OCI-LY7 (cell line): ENCODE measurements around the gene FAM193B. TPM values are rescaled to one million over a fixed set of nuclear protein-coding genes. Genes with fewer than 3 reads are reported as not detected.

Experiments
- BruUV-seq: library from RNA; stranded (reverse); fragments of 400-500 nt; replicated peaks from 2 replicates; lab custom pipeline; 2021; lab: Mats Ljungman, UMichigan
- CTCF ChIA-PET: fragments of 300-600 bp; sonication (Branson Sonifier 250); formaldehyde crosslinking; loops from one replicate; lab custom pipeline; 2022; ENCODE audit warnings: antibody characterized with exemption; ENCODE audit not compliant: unreplicated experiment; lab: Charles Lee
- POLR2A ChIA-PET: fragments of 300-600 bp; sonication (Branson Sonifier 250); formaldehyde crosslinking; loops from one replicate; lab custom pipeline; 2022; ENCODE audit warnings: antibody characterized with exemption; lab: Charles Lee
- DNase-seq: peaks from one replicate; pipeline ENCODE4 v3.0.0-alpha.2; 2015; ENCODE audit warnings: low spot score
- H2AFZ ChIP-seq: fragments of 200-600 bp; sonication (generic), shearing (Covaris generic); 2 replicates; pipeline ENCODE4 v1.6.1; 2014; ENCODE audit warnings: mild to moderate bottlenecking, antibody characterized with exemption, low read length, moderate library complexity
- H3K27ac ChIP-seq: fragments of 200-600 bp; sonication (generic); 2 replicates; pipeline ENCODE4 v1.5.1; 2014; ENCODE audit warnings: mixed run types, low read depth, mild to moderate bottlenecking, moderate library complexity, low read length, inconsistent platforms; ENCODE audit not compliant: poor library complexity, severe bottlenecking
- H3K36me3 ChIP-seq: fragments of 200-600 bp; sonication (generic); 2 replicates; pipeline ENCODE4 v1.6.1; 2014; ENCODE audit warnings: mild to moderate bottlenecking, antibody characterized with exemption, low read length, moderate library complexity, mixed read lengths; ENCODE audit not compliant: insufficient read depth
- H3K4me1 ChIP-seq: fragments of 200-600 bp; sonication (generic); 2 replicates; pipeline ENCODE4 v1.5.1; 2014; ENCODE audit warnings: mild to moderate bottlenecking, low read length; ENCODE audit not compliant: insufficient read depth, poor library complexity, severe bottlenecking
- H3K4me2 ChIP-seq: fragments of 200-600 bp; sonication (generic); 2 replicates; pipeline ENCODE4 v1.6.1; 2014; ENCODE audit warnings: mild to moderate bottlenecking, low read length
- H3K4me3 ChIP-seq: fragments of 200-600 bp; sonication (generic); 2 replicates; pipeline ENCODE4 v1.5.1; 2014; ENCODE audit warnings: mild to moderate bottlenecking, low read depth, low read length; ENCODE audit not compliant: poor library complexity, severe bottlenecking
- H3K79me2 ChIP-seq: fragments of 200-600 bp; sonication (generic); 2 replicates; pipeline ENCODE4 v1.6.1; 2016; ENCODE audit warnings: low read depth, mild to moderate bottlenecking, low read length, moderate library complexity, mixed read lengths; ENCODE audit not compliant: insufficient read depth
- H3K9me2 ChIP-seq: fragments of 200-600 bp; sonication (generic); 2 replicates; pipeline ENCODE4 v1.6.1; 2016; ENCODE audit warnings: mild to moderate bottlenecking, low read length, mixed read lengths; ENCODE audit not compliant: insufficient read depth
- H3K9me3 ChIP-seq: fragments of 200-600 bp; sonication (generic); 2 replicates; pipeline ENCODE4 v1.6.1; 2014; ENCODE audit warnings: mild to moderate bottlenecking, mixed run types, low read length, mixed read lengths
- H4K20me1 ChIP-seq: fragments of 200-600 bp; sonication (generic); 2 replicates; pipeline ENCODE4 v1.6.1; 2014; ENCODE audit warnings: mild to moderate bottlenecking, antibody characterized with exemption, low read length, moderate library complexity, mixed read lengths; ENCODE audit not compliant: insufficient read depth
- EZH2phosphoT487 ChIP-seq: fragments of 200-600 bp; sonication (generic); IDR thresholded peaks from 2 replicates; pipeline ENCODE4 v1.6.1; 2018; ENCODE audit warnings: low read depth, borderline replicate concordance, mild to moderate bottlenecking, mixed run types, antibody characterized with exemption, low read length, moderate library complexity, mixed read lengths
- intact Hi-C: fragments of 100-400 bp; cut with micrococcal nuclease; formaldehyde crosslinking; loops from one replicate; pipeline ENCODE4 v1.10.0; 2022; ENCODE audit not compliant: unreplicated experiment
- total RNA-seq, 2 experiments: library from RNA; depleted of rRNA in 1 of 2; stranded (reverse); fragments of >200 nt in 1 of 2; shearing (Covaris generic) in 1 of 2; gene quantifications; 2 replicates each; pipeline ENCODE4 v1.2.3, GENCODE V29; 2014 to 2022
- TF ChIP-seq, protein P1 (sequence below): fragments of 200-600 bp; sonication (generic); conservative IDR thresholded peaks from 2 replicates; pipeline ENCODE4 v1.5.1; 2014; ENCODE audit warnings: mild to moderate bottlenecking, antibody characterized with exemption, low read length, moderate library complexity, mixed read lengths

Gene FAM193B
- total RNA-seq, 2 experiments from 2014 or later = 63.2 to 104 TPM

DNA sequence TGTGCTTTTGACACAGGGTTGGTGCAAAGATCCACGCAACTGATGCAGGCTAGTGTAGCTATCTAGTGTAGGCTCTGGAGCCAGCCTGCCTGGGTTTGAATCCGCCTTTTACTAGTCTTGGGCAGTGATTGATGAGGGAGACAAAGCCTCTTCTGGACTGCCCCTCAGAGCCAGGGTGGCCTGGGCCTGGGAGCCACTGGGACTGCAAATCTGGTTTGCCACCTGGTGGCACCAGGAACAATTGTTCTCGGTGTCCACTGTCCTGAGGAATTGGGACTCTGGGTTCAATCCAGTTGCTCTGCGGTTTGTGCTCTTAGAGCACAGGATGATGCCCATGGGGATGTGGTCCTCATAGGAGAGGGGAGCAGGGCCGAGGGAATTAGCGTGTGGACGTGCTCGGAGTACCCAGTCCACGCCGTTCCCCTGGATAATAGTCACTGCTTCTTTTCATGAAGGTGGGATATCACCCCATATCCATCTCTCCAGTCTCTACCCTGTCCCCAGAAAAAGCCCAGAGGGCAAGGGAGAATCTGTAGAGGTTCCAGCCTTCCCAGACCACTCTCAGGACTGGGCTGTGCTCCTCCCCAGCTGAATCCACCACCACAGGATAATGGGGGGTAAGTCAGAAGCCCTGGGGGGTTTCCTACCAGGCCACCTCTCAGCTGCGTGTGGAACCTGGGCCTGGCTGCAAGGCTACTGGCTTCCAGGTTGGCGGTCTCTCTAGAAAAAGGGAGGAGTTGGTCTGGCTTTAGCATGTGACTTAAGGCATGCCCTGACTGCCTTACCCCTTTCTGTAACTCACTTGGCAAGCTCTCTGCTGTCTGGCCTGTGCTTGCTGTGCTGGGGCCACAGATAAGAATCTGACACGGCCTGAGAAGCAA is 47.5 kb upstream of the FAM193B start:
- POLR2A ChIA-PET = interaction anchor here (0.6 kb wide), 1 partner anchor 57 kb away, joined by 3 read pairs; no protein-coding TSS in a partner anchor
- H3K27ac ChIP-seq = no peak overlapping the region
- TF ChIP-seq, protein P1, sequence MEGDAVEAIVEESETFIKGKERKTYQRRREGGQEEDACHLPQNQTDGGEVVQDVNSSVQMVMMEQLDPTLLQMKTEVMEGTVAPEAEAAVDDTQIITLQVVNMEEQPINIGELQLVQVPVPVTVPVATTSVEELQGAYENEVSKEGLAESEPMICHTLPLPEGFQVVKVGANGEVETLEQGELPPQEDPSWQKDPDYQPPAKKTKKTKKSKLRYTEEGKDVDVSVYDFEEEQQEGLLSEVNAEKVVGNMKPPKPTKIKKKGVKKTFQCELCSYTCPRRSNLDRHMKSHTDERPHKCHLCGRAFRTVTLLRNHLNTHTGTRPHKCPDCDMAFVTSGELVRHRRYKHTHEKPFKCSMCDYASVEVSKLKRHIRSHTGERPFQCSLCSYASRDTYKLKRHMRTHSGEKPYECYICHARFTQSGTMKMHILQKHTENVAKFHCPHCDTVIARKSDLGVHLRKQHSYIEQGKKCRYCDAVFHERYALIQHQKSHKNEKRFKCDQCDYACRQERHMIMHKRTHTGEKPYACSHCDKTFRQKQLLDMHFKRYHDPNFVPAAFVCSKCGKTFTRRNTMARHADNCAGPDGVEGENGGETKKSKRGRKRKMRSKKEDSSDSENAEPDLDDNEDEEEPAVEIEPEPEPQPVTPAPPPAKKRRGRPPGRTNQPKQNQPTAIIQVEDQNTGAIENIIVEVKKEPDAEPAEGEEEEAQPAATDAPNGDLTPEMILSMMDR = peak; percentile 49
- TF ChIP-seq EZH2phosphoT487 = no peak
- H3K79me2 ChIP-seq = 0 out of 2 replicates have a peak, but pooled peaks cover 6% of the 10 kb centered on the region
- no peaks in the 10 kb centered on the region for H3K9me2 ChIP-seq
- H3K4me1 ChIP-seq = peaks cover 15% of the 10 kb centered on the region
- CTCF ChIA-PET = no interaction called here
- no peaks in the 10 kb centered on the region for H4K20me1 ChIP-seq
- no peak overlapping the region for H2AFZ ChIP-seq
- peaks cover 3% of the 10 kb centered on the region for H3K36me3 ChIP-seq
- no TSS peak for BruUV-seq
- DNase-seq = peak; percentile 27
- H3K9me3 ChIP-seq = no peaks in the 10 kb centered on the region
- peak overlapping the region; percentile 93 for H3K4me2 ChIP-seq
- peak overlapping the region; percentile 74 for H3K4me3 ChIP-seq
- intact Hi-C loops = loop anchor here (2.0 to 10.0 kb wide), 2 partner anchors 47 to 563 kb away; partner anchors contain the start of gene FAM193B

DNA sequence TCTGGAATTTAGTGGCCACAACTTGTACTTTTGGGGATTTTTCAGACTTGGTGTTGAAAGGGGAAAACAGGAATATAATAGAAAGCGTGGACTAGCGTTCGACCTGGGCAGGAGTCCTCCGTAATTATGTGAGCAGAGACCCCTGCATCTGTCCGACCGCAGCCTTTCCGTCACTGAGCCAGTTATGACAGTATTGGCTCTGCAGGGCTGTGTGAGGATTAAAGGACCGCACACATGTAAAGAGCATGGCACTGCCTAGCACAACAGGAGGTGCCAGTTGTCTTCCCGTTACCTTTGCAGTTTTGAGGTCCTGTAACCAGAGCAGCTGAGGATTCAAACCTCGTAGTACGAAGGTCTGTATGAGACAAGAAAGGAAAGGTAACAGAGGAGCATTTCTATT is 46.8 kb upstream of the FAM193B start:
- BruUV-seq = TSS peak; percentile 74
- intact Hi-C loops = loop anchor here (2.0 to 10.0 kb wide), 2 partner anchors 46 to 564 kb away; partner anchors contain the start of gene FAM193B
- POLR2A ChIA-PET = interaction anchor here (0.6 to 0.9 kb wide), 2 partner anchors 9 to 58 kb away, joined by 3 to 4 read pairs; partner anchors contain the start of gene TMED9

More for the DNA sequence above, 46.8 kb upstream of the FAM193B start:
- Histone ChIP-seq H3K9me3 (no peaks in the 10 kb centered on the region), H3K79me2 (0 out of 2 replicates have a peak, but pooled peaks cover 6% of the 10 kb centered on the region), H4K20me1 (no peaks in the 10 kb centered on the region), H3K4me3 (peak overlapping the region; percentile 74), H3K4me1 (peaks cover 15% of the 10 kb centered on the region), H3K27ac (peak overlapping the region; percentile 47), H3K36me3 (peaks cover 10% of the 10 kb centered on the region), H2AFZ (no peak overlapping the region), H3K4me2 (peak overlapping the region; percentile 93), H3K9me2 (no peaks in the 10 kb centered on the region)
- no peak for DNase-seq
- TF ChIP-seq, protein P1 = no peak
- no peak for TF ChIP-seq EZH2phosphoT487
- CTCF ChIA-PET = no interaction called here
